Measurements from ENCODE around the gene ZNF699.
"Not testable (repeated sequence)": the region's sequence is repeated elsewhere in the genome, so short reads cannot be mapped to it uniquely, and the experiment has no call there.

The ZNF699 gene

DNA sequence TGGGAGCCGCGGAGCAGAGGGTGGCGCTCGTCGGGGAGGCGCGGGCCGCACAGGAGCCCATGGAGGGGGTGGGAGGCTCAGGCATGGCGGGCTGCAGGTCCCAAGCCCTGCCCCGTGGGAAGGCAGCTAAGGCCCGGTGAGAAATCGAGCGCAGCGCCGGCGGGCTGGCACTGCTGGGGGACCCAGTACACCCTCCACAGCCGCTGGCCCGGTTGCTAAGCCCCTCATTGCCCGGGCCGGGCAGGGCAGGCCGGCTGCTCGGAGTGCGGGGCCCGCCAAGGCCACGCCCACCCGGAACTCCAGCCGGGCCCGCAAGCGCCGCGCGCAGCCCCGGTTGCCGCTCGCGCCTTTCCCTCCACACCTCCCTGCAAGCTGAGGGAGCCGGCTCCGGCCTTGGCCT lies 26.2 kb downstream of the ZNF699 start:
- DNase-seq, result not testable (repeated sequence)

DNA sequence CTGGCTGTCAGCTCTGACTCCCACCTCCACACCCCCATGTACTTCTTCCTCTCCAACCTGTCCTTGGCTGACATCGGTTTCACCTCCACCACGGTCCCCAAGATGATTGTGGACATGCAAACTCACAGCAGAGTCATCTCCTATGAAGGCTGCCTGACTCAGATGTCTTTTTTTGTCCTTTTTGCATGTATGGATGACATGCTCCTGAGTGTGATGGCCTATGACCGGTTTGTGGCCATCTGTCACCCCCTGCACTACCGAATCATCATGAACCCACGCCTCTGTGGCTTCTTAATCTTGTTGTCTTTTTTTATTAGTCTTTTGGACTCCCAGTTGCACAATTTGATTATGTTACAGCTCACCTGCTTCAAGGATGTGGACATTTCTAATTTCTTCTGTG lies 58.4 kb downstream of the ZNF699 start:
- no peak for DNase-seq

DNA sequence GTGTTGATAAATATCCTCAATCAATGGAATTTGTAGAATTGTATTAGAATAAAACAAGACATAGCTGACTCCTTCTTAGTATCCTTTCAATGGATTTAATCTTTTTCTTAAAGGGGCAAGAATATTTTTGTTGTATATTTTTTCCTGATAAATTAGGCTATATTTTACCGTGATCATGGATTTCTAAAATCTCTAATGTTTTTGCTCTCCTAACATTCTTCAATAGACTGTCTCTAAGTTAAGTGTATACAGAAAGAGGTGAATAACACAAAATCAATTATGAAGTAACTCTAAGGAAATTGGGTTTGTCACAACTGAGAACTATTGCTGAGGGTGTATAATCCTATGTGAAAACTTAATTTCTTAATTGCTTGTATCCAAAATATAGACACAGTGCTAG lies 59.0 kb downstream of the ZNF699 start, which contains the start of gene OR7E24:
Gene OR7E24 (plus strand): TSS at position 301 of the 400 bp plus-strand sequence. CDS start 114 bp downstream, outside the sequence.
- DNase-seq, result no peak
